OCI-LY7 (cell line): ENCODE results near the gene ASIC3. TPM values are rescaled to one million over a fixed set of nuclear protein-coding genes. Genes with fewer than 3 reads are reported as not detected.

Source experiments
- BruUV-seq: library from RNA; stranded (reverse); fragments of 400-500 nt; replicated peaks from 2 replicates; lab custom pipeline; 2021; lab: Mats Ljungman, UMichigan
- CTCF ChIA-PET: fragments of 300-600 bp; sonication (Branson Sonifier 250); formaldehyde crosslinking; loops from one replicate; lab custom pipeline; 2022; ENCODE audit warnings: antibody characterized with exemption; ENCODE audit not compliant: unreplicated experiment; lab: Charles Lee
- POLR2A ChIA-PET: fragments of 300-600 bp; sonication (Branson Sonifier 250); formaldehyde crosslinking; loops from one replicate; lab custom pipeline; 2022; ENCODE audit warnings: antibody characterized with exemption; lab: Charles Lee
- DNase-seq: peaks from one replicate; pipeline ENCODE4 v3.0.0-alpha.2; 2015; ENCODE audit warnings: low spot score
- H2AFZ ChIP-seq: fragments of 200-600 bp; sonication (generic), shearing (Covaris generic); 2 replicates; pipeline ENCODE4 v1.6.1; 2014; ENCODE audit warnings: mild to moderate bottlenecking, antibody characterized with exemption, low read length, moderate library complexity
- H3K27ac ChIP-seq: fragments of 200-600 bp; sonication (generic); 2 replicates; pipeline ENCODE4 v1.5.1; 2014; ENCODE audit warnings: mixed run types, low read depth, mild to moderate bottlenecking, moderate library complexity, low read length, inconsistent platforms; ENCODE audit not compliant: poor library complexity, severe bottlenecking
- H3K36me3 ChIP-seq: fragments of 200-600 bp; sonication (generic); 2 replicates; pipeline ENCODE4 v1.6.1; 2014; ENCODE audit warnings: mild to moderate bottlenecking, antibody characterized with exemption, low read length, moderate library complexity, mixed read lengths; ENCODE audit not compliant: insufficient read depth
- H3K4me1 ChIP-seq: fragments of 200-600 bp; sonication (generic); 2 replicates; pipeline ENCODE4 v1.5.1; 2014; ENCODE audit warnings: mild to moderate bottlenecking, low read length; ENCODE audit not compliant: insufficient read depth, poor library complexity, severe bottlenecking
- H3K4me2 ChIP-seq: fragments of 200-600 bp; sonication (generic); 2 replicates; pipeline ENCODE4 v1.6.1; 2014; ENCODE audit warnings: mild to moderate bottlenecking, low read length
- H3K4me3 ChIP-seq: fragments of 200-600 bp; sonication (generic); 2 replicates; pipeline ENCODE4 v1.5.1; 2014; ENCODE audit warnings: mild to moderate bottlenecking, low read depth, low read length; ENCODE audit not compliant: poor library complexity, severe bottlenecking
- H3K79me2 ChIP-seq: fragments of 200-600 bp; sonication (generic); 2 replicates; pipeline ENCODE4 v1.6.1; 2016; ENCODE audit warnings: low read depth, mild to moderate bottlenecking, low read length, moderate library complexity, mixed read lengths; ENCODE audit not compliant: insufficient read depth
- H3K9me2 ChIP-seq: fragments of 200-600 bp; sonication (generic); 2 replicates; pipeline ENCODE4 v1.6.1; 2016; ENCODE audit warnings: mild to moderate bottlenecking, low read length, mixed read lengths; ENCODE audit not compliant: insufficient read depth
- H3K9me3 ChIP-seq: fragments of 200-600 bp; sonication (generic); 2 replicates; pipeline ENCODE4 v1.6.1; 2014; ENCODE audit warnings: mild to moderate bottlenecking, mixed run types, low read length, mixed read lengths
- H4K20me1 ChIP-seq: fragments of 200-600 bp; sonication (generic); 2 replicates; pipeline ENCODE4 v1.6.1; 2014; ENCODE audit warnings: mild to moderate bottlenecking, antibody characterized with exemption, low read length, moderate library complexity, mixed read lengths; ENCODE audit not compliant: insufficient read depth
- EZH2phosphoT487 ChIP-seq: fragments of 200-600 bp; sonication (generic); IDR thresholded peaks from 2 replicates; pipeline ENCODE4 v1.6.1; 2018; ENCODE audit warnings: low read depth, borderline replicate concordance, mild to moderate bottlenecking, mixed run types, antibody characterized with exemption, low read length, moderate library complexity, mixed read lengths
- intact Hi-C: fragments of 100-400 bp; cut with micrococcal nuclease; formaldehyde crosslinking; loops from one replicate; pipeline ENCODE4 v1.10.0; 2022; ENCODE audit not compliant: unreplicated experiment
- total RNA-seq, 2 experiments: library from RNA; depleted of rRNA in 1 of 2; stranded (reverse); fragments of >200 nt in 1 of 2; shearing (Covaris generic) in 1 of 2; gene quantifications; 2 replicates each; pipeline ENCODE4 v1.2.3, GENCODE V29; 2014 to 2022
- TF ChIP-seq, protein P1 (sequence below): fragments of 200-600 bp; sonication (generic); conservative IDR thresholded peaks from 2 replicates; pipeline ENCODE4 v1.5.1; 2014; ENCODE audit warnings: mild to moderate bottlenecking, antibody characterized with exemption, low read length, moderate library complexity, mixed read lengths

The ASIC3 gene
- total RNA-seq, 2 experiments from 2014 or later = 3.3 to 14.8 TPM

DNA sequence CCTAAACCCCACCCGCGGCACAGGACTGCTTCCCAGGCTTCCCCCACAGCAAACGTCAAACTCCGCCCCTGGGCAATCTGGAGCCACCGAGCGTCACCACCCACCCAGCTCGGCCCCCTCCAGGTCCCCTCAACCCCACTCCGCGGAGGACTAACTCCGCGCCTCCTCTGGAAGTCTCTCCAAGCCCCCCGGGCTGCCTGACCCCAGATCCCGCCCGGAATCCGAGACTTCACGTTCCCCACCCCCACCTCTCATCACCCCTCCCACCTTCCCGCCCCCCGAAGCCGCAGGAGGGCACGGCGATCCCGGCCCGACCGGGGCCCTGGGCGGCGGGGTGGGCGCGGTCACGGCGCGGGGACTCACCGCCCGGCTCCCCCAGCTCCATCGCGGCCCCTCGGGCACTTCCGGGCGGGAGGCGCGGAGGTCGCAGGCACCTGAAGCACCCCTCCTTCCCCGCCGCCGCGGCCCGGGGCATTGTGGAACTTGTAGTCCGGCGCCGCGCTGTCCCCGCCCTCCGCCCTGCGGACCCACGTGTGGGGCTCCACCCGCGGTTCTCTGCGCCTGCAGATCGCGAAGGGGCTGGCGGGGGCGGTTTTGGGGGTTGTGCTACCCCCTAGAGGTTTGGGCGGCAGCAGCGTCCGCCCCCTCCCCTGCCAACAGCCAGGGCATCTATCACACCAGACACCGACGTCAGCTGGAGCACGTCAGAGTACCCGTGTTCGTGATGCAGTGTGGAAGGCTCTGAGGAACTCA, 34.9 kb downstream of the ASIC3 start, which contains the start of gene TMUB1:
TMUB1 (minus strand) TSS at position 423 of the 753 bp plus-strand sequence. CDS start 930 bp downstream, outside the sequence.
- H3K4me1 ChIP-seq = peaks cover 56% of the 10 kb centered on the region
- TF ChIP-seq EZH2phosphoT487 = no peak
- TF ChIP-seq, protein P1, sequence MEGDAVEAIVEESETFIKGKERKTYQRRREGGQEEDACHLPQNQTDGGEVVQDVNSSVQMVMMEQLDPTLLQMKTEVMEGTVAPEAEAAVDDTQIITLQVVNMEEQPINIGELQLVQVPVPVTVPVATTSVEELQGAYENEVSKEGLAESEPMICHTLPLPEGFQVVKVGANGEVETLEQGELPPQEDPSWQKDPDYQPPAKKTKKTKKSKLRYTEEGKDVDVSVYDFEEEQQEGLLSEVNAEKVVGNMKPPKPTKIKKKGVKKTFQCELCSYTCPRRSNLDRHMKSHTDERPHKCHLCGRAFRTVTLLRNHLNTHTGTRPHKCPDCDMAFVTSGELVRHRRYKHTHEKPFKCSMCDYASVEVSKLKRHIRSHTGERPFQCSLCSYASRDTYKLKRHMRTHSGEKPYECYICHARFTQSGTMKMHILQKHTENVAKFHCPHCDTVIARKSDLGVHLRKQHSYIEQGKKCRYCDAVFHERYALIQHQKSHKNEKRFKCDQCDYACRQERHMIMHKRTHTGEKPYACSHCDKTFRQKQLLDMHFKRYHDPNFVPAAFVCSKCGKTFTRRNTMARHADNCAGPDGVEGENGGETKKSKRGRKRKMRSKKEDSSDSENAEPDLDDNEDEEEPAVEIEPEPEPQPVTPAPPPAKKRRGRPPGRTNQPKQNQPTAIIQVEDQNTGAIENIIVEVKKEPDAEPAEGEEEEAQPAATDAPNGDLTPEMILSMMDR = no peak
- peak within 1 kb of the TSS; percentile 91 for H3K4me3 ChIP-seq
- H3K79me2 ChIP-seq = peaks cover 28% of the 10 kb centered on the region
- ChIA-PET POLR2A (interaction anchor here (1.2 kb wide), 1 partner anchor 24 kb away, joined by 3 read pairs; the partner anchor contains the start of gene SLC4A2), CTCF (interaction anchor here (1.1 kb wide), 1 partner anchor 11 kb away, joined by 3 read pairs; no protein-coding TSS in a partner anchor)
- no peaks in the 10 kb centered on the region for H3K9me3 ChIP-seq
- peak; percentile 84 for DNase-seq
- H3K36me3 ChIP-seq = peaks cover 17% of the 10 kb centered on the region; the same call in 1 of the 2 replicates
- no peaks in the 10 kb centered on the region for H4K20me1 ChIP-seq
- H3K4me2 ChIP-seq = peak within 1 kb of the TSS; percentile 100
- intact Hi-C loops = loop anchor here (5.0 to 10.0 kb wide), 3 partner anchors 108 to 188 kb away; partner anchors contain the start of genes ABCF2 and KCNH2
- H3K9me2 ChIP-seq = no peaks in the 10 kb centered on the region
- H2AFZ ChIP-seq = peak within 1 kb of the TSS; percentile 66
- peak within 1 kb of the TSS; percentile 48 for H3K27ac ChIP-seq
- BruUV-seq = no TSS peak

DNA sequence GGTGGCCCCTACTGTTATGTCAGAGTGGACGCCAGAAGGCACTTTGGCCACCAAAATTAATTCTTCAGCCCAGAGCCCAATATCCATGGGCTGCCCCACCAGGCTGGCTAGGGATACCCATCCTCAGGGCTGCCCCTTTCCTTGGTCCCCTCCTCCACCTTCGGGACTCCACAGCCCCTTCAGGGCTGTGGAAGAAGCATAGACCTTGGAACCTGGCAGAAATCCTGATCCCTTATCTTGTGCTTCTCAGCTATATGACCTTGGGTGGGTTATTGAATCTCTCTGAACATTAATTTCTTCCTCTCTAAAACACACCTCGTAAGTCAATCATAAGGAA, 35.5 kb downstream of the ASIC3 start:
- ChIA-PET CTCF (no interaction called here), POLR2A (interaction anchor here (1.2 kb wide), 1 partner anchor 25 kb away, joined by 3 read pairs; the partner anchor contains the start of gene SLC4A2)
- Histone ChIP-seq H3K27ac (no peak overlapping the region), H3K9me3 (no peaks in the 10 kb centered on the region), H3K4me2 (peak overlapping the region; percentile 100), H2AFZ (peak overlapping the region; percentile 66), H3K79me2 (peaks cover 28% of the 10 kb centered on the region), H4K20me1 (no peaks in the 10 kb centered on the region), H3K36me3 (peaks cover 12% of the 10 kb centered on the region; the same call in 1 of the 2 replicates), H3K4me3 (peak overlapping the region; percentile 91), H3K9me2 (no peaks in the 10 kb centered on the region), H3K4me1 (peaks cover 50% of the 10 kb centered on the region)
- no peak for DNase-seq
- no TSS peak for BruUV-seq
- intact Hi-C loops = loop anchor here (5.0 to 10.0 kb wide), 3 partner anchors 109 to 189 kb away; partner anchors contain the start of genes ABCF2 and KCNH2
- TF ChIP-seq, protein P1 = no peak
- TF ChIP-seq EZH2phosphoT487 = no peak
